Spleen (tissue), 7 donors: ENCODE data around the gene CHRDL1.

ENCODE experiments used
- CTCF ChIP-seq, 11 experiments: fragments of 200-600 bp in 7 of 11; fragments of 450-650 bp in 4 of 11; sonication (generic) in 4 of 11; IDR thresholded peaks in 8 of 11; conservative IDR thresholded peaks in 3 of 11; 1 replicate in 7 of 11; 2 replicates in 4 of 11; pipeline versions ENCODE4 v1.4.0 to v1.8.0; 2016 to 2021; ENCODE audit warnings: antibody characterized with exemption in 11 of 11, inconsistent platforms in 4 of 11, mild to moderate bottlenecking in 1 of 11
- POLR2AphosphoS5 ChIP-seq, 3 donors: sonication (generic); formaldehyde crosslinking; IDR thresholded peaks; one replicate each; pipeline ENCODE4 v1.5.1; 2017; ENCODE audit warnings: antibody characterized with exemption in 3 of 3
- donor health status: DM: no; HTN: no; CAD: no; lungs with moderate emphysema.
- donor health status: DM: no; HTN: no; CAD: no.
- donor health status: DM: no; HTN: no; CAD: no.

DNA sequence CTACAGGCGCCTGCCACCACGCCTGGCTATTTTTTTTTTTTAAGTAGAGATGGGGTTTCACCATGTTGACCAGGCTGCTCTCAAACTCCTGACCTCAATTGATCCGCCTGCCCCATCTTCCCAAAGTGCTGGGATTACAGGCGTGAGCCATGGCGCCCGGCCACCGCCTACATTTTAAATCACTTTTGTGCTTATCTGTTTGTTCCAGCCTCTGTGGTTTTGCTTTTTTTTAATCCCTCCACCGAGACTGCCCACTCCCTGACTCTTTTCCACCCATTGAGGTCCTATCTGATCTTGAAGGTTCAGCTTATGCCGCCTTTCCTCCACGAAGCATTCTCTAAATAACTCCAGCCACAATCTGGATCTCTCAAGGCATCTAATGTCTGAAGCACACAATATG is 73.5 kb downstream of the CHRDL1 start:
- no peak for TF ChIP-seq CTCF (IDR thresholded peaks at IDR 0.05 in 8 of 11, conservative IDR thresholded peaks at IDR 0.05 in 3 of 11)
- no peak for TF ChIP-seq POLR2AphosphoS5 (IDR thresholded peaks at IDR 0.05)
